PFSK-1 (cell line): ENCODE data around the gene CPT1A.

ENCODE experiments used
- FOXP2 ChIP-seq: optimal IDR thresholded peaks from 2 replicates; pipeline ENCODE3; 2011; ENCODE audit warnings: borderline replicate concordance, control low read depth, inconsistent platforms; ENCODE audit not compliant: insufficient read depth; ENCODE audit errors: extremely low read length, extremely low read depth
- POLR2AphosphoS5 ChIP-seq: IDR thresholded peaks from 2 replicates; pipeline ENCODE4 v1.6.1; 2012; ENCODE audit warnings: low read depth, mild to moderate bottlenecking, control low read depth, low read length, moderate library complexity
- SIN3A ChIP-seq: IDR thresholded peaks from 2 replicates; pipeline ENCODE4 v1.6.1; 2012; ENCODE audit warnings: mild to moderate bottlenecking, low read length, moderate library complexity, borderline replicate concordance; ENCODE audit not compliant: insufficient read depth
- TAF1 ChIP-seq: IDR thresholded peaks from 2 replicates; pipeline ENCODE4 v1.6.1; 2012; ENCODE audit warnings: low read length, control low read depth, borderline replicate concordance; ENCODE audit not compliant: insufficient read depth
- TF ChIP-seq, protein P1 (sequence below), 2 experiments: IDR thresholded peaks; 2 replicates each; pipeline versions ENCODE4 v1.6.1 to v1.8.0; 2011 to 2012; ENCODE audit warnings: low read depth in 2 of 2, low read length in 2 of 2, control low read depth in 1 of 2, inconsistent platforms in 1 of 2, mild to moderate bottlenecking in 1 of 2, moderate library complexity in 1 of 2; ENCODE audit not compliant: insufficient read depth in 1 of 2

CPT1A gene

DNA sequence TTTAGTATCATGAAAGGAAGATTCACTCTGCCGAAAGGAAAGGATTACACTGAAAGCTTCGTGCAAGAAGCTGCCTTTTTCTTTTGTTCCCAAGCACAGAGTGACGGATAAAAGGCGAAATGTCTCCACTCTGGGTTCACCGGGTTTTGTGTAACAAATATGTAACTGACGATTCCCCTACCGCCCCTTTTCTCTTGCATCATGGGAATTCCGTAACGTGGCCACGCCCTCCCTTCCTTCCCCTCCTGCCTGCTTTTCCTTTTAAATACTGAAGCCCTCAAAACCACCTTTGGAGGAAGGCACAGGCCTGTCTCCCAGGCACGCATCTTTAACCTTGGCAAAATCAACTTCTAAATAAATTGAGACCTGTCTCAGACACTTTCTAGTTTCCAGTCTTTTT is 74.0 kb downstream of the CPT1A start:
- TF ChIP-seq, protein P1, sequence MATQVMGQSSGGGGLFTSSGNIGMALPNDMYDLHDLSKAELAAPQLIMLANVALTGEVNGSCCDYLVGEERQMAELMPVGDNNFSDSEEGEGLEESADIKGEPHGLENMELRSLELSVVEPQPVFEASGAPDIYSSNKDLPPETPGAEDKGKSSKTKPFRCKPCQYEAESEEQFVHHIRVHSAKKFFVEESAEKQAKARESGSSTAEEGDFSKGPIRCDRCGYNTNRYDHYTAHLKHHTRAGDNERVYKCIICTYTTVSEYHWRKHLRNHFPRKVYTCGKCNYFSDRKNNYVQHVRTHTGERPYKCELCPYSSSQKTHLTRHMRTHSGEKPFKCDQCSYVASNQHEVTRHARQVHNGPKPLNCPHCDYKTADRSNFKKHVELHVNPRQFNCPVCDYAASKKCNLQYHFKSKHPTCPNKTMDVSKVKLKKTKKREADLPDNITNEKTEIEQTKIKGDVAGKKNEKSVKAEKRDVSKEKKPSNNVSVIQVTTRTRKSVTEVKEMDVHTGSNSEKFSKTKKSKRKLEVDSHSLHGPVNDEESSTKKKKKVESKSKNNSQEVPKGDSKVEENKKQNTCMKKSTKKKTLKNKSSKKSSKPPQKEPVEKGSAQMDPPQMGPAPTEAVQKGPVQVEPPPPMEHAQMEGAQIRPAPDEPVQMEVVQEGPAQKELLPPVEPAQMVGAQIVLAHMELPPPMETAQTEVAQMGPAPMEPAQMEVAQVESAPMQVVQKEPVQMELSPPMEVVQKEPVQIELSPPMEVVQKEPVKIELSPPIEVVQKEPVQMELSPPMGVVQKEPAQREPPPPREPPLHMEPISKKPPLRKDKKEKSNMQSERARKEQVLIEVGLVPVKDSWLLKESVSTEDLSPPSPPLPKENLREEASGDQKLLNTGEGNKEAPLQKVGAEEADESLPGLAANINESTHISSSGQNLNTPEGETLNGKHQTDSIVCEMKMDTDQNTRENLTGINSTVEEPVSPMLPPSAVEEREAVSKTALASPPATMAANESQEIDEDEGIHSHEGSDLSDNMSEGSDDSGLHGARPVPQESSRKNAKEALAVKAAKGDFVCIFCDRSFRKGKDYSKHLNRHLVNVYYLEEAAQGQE (IDR thresholded peaks at IDR 0.05; ENCODE audit: insufficient read depth in 1 of 2, low read depth in 2 of 2, low read length in 2 of 2) = no peak
- TF ChIP-seq TAF1 = no peak

DNA sequence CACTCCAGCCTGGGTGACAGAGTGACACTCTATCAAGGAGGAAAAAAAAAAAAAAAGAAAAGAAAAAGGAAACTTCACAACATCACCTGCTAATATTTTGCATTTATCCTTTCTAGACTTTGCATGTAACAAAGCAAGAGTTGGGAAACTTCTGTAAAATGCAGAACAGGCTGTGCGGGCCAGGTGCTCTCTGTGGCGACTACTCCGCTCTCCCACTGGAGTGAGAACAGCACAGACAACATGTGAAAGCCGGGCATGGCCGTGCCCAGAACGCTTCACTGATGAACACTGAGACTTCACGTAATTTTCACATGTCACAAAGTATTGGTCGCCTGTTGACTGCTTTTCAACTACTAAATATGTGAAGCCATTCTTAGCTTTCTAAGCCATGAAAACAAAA is 74.9 kb downstream of the CPT1A start:
- TF ChIP-seq POLR2AphosphoS5 (no peak), TAF1 (no peak), SIN3A (no peak), FOXP2 (no peak)
- TF ChIP-seq, protein P1 (IDR thresholded peaks at IDR 0.05; ENCODE audit: insufficient read depth in 1 of 2, low read depth in 2 of 2, low read length in 2 of 2) = no peak

DNA sequence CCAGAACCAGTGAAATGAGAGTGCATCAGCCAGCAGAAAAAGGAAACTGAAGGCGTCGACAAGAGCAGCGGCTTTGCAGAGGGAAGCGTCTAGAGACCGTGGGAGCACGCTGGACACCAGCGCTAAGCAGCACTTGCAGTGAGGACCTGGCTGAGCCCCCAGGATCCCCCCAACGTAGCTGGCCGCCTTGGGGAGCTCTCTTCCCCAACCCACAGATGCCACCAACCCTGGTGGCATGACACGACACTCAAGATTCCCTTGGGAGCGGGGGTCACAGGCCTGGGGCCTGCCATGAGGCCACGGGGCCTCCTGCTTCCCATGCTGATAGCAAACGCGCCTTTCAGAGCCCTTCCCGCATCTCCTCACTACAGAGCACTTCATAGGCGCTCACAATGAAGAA is 77.0 kb downstream of the CPT1A start:
- TF ChIP-seq TAF1 = no peak
- no peak for TF ChIP-seq FOXP2
- TF ChIP-seq SIN3A = no peak
- no peak for TF ChIP-seq POLR2AphosphoS5
- TF ChIP-seq, protein P1 (IDR thresholded peaks at IDR 0.05; ENCODE audit: insufficient read depth in 1 of 2, low read depth in 2 of 2, low read length in 2 of 2) = no peak

DNA sequence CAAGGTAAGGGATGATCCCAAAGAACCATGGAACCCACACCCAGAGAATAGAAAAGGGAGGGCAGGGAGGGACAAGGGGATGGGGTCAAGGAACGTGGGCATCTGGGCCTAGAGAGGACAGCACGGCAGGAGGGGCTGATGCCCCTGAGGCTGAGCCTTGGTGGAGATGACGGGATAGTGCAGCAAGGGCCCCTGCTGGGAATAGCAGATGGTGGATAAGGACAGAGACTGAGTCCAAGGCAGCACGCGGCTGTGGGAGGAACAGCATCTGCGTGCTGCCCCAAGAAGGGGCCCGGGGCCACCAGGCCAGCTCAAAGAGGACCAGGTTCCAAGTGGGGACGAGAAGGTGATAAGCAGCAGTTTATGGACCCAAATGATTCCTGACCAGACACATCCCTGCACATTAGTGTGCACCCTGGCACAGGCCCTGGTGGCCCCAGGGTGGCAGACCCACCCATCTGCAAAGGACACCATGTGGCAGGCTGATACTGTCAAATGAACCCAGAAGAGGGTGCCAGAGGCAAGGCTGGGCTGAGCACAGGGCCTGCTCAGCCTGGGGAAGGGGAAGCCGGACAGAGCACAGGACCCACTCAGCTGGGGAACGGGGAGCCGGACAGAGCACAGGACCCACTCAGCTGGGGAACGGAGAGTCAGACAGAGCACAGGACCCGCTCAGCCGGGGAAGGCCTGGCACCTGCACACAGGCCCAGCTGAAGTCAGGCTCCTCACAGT is 77.6 kb downstream of the CPT1A start:
- TF ChIP-seq POLR2AphosphoS5 (no peak), TAF1 (no peak), SIN3A (no peak), FOXP2 (no peak)
- TF ChIP-seq, protein P1 (IDR thresholded peaks at IDR 0.05; ENCODE audit: insufficient read depth in 1 of 2, low read depth in 2 of 2, low read length in 2 of 2) = no peak
